NB4 (cell line): ENCODE data around the gene AMBRA1.

Experiments used
- MYC ChIP-seq: IDR thresholded peaks from 2 replicates; pipeline ENCODE4 v1.6.1; 2011; ENCODE audit warnings: low read depth, low read length
- POLR2A ChIP-seq: IDR thresholded peaks from 2 replicates; pipeline ENCODE4 v1.6.1; 2011; ENCODE audit warnings: mild to moderate bottlenecking; ENCODE audit not compliant: insufficient read length; ENCODE audit errors: extremely low read depth
- TF ChIP-seq, protein P1 (sequence below): IDR thresholded peaks from one replicate; pipeline ENCODE4 v1.5.1; 2012; ENCODE audit warnings: low read depth, low read length
- TF ChIP-seq, protein P2 (sequence below): IDR thresholded peaks from 2 replicates; pipeline ENCODE4 v1.6.1; 2011; ENCODE audit warnings: low read depth, low read length

DNA sequence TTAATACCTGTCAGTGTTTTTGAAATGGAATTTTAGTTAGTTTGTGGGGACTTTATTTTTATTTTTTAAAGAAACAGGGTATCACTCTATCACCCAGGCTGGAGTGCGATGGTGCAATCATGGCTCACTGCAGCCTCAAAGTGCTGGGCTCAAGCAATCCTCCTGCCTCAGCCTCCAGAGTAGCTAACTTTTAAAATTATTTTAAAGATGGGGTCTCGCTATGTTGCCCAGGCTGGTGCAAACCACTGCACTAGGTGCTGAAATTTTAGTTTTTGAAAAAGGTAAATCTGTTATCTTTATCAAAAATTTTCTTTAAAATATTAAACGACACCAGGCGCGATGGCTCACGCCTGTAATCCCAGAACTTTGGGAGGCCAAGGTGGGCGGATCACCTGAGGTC lies 42.6 kb downstream of the AMBRA1 start:
- TF ChIP-seq, protein P1, sequence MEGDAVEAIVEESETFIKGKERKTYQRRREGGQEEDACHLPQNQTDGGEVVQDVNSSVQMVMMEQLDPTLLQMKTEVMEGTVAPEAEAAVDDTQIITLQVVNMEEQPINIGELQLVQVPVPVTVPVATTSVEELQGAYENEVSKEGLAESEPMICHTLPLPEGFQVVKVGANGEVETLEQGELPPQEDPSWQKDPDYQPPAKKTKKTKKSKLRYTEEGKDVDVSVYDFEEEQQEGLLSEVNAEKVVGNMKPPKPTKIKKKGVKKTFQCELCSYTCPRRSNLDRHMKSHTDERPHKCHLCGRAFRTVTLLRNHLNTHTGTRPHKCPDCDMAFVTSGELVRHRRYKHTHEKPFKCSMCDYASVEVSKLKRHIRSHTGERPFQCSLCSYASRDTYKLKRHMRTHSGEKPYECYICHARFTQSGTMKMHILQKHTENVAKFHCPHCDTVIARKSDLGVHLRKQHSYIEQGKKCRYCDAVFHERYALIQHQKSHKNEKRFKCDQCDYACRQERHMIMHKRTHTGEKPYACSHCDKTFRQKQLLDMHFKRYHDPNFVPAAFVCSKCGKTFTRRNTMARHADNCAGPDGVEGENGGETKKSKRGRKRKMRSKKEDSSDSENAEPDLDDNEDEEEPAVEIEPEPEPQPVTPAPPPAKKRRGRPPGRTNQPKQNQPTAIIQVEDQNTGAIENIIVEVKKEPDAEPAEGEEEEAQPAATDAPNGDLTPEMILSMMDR, result no peak
- no peak for TF ChIP-seq POLR2A
- TF ChIP-seq, protein P2, sequence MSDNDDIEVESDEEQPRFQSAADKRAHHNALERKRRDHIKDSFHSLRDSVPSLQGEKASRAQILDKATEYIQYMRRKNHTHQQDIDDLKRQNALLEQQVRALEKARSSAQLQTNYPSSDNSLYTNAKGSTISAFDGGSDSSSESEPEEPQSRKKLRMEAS, result no peak
- TF ChIP-seq MYC, result no peak
